SH-SY5Y (cell line): ENCODE results near the gene TMA16.

Source experiments
- GATA2 ChIP-seq: IDR thresholded peaks from 2 replicates; pipeline ENCODE4 v1.6.1; 2011; ENCODE audit warnings: mild to moderate bottlenecking, low read depth, low read length
- GATA3 ChIP-seq: IDR thresholded peaks from 2 replicates; pipeline ENCODE4 v1.6.1; 2011; ENCODE audit warnings: low read depth, mild to moderate bottlenecking, low read length, moderate library complexity

DNA sequence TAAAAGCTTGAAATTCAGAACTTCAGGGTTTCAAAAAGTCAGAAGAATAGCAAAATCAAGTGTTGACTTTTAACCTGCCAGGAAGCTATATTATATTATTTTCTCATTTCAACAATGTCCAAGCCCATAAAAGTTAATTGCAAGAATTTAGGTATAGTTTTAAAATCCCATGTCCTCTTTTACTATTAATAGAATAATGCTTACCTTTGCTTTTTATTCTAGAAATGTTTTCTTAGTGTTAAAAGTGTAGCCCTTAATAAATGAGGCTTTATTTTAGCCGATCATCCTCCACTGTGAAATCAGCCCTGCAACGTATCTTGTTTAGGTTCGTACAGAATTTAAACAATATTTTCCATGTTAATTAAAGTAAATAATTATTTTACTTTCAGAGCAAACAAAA is 31.5 kb downstream of the TMA16 start:
- TF ChIP-seq GATA2 (no peak), GATA3 (no peak)
